ENCODE results near the gene PSMD13.
"Not testable (repeated sequence)": the region's sequence is repeated elsewhere in the genome, so short reads cannot be mapped to it uniquely, and the experiment has no call there.

The PSMD13 gene

DNA sequence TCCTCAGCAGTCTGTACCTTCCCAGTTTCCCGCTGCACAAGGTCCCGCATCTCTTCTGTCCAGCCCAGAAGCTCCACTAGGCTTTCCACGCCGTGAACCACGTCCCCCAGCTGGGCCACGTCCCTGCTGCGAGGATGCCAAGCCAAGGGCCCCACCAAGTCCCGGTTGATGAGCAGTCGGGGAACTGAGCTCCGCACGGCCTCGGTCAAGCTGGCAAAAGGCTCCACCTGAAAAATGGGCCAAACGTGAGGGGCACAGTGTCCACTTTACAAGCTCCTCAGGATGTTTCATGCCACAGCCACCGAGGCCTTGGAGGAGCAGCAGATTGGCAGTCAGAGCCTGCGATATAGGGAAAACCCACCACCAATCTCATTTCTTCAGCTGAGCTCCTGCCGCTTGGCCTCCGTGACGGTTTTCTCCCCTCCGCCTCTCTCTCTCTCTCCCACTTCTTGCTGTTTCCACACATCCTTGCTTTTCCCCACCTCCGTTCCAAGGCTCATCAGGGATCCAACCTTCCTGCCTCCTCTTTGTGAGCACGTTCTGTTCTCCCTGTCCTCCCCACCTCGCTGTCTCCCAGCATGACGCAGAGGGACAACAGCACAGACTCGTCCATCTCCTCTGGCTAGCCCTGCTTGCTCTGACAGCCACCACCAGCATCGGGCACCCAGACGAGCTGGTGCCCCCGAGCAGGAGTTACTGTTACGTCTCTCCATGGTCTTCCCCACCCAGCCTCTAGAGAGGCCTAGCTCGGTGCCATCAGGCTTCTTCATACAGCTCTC is 17.8 kb upstream of the PSMD13 start:
- DNase-seq = no peak

GRCh38 chr11:220641-221215 is 16.0 kb upstream of the PSMD13 start:
- not testable (repeated sequence) for DNase-seq

DNA sequence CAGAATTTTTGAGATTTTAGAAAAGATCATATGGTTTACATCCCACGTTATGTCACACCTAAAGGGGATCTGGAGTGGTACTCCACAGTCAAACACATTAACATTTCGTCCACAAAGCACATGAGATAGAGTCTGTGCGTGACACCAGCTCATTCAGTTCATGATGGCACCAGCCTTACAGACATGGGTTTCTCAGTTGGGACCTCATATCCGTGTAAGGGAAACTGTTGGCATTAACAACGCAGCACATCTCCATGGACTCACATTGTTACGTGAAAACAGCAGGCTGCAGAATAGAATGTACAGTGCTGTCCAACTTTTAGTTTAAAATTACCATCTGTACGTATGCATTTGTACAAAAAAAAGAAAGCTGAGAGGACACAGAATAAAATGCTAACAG is 15.2 kb upstream of the PSMD13 start:
- DNase-seq = no peak

DNA sequence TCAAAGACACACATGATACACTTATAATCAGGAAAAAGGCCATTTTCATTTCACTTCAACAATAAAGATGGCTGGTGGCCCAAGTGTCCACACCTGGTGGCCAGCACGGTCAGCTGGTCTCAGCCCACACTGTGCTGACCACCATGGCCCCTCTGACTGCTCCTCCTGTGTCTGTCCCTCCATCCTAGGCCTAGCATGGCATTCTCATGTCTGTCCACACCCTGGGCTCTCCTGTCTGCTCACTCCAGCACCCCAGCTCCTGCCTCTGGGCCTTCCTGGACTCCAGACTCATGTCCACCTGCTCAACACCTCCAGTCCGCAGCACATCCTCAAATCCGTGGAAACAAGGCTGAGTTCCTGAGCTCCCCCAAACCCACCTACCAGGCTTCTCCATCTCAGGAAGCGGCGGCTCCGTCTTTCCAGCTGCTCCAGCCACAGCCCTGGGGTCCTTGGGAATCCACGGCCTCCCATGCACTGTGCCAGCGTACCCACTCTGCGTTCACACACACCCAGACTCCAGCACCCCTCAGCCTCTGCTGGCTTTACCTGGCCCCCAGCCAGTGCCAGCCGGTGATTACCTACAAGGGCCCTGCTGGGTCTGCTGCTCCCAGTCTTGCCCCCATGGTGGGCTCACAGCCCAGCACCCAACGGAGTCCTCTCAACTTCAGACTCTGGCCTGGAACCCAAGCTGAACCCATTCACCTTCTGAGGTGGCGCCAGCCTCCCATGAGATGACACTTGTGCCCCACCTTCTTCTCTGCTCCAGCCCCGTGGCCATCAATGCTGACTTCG is 14.6 kb upstream of the PSMD13 start:
- DNase-seq = no peak

GRCh38 chr11:223026-223789 is 13.6 kb upstream of the PSMD13 start:
- DNase-seq = no peak

DNA sequence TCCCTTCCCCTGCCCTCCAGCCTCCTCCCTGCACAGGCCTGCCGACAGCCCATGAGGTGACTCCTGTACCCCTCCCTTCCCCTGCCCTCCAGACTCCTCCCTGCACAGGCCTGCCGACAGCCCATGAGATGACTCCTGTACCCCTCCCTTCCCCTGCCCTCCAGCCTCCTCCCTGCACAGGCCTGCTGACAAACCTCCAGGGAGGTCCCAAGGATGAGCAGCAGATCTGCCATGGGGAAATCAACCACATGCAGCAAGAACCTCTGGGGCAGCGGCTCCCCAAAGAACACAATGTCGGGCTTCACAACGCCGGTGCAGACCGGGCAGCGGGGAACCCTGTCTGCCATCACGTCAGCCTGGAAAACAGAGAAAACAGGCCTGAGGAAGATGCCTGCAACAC is 12.9 kb upstream of the PSMD13 start:
- DNase-seq = no peak

DNA sequence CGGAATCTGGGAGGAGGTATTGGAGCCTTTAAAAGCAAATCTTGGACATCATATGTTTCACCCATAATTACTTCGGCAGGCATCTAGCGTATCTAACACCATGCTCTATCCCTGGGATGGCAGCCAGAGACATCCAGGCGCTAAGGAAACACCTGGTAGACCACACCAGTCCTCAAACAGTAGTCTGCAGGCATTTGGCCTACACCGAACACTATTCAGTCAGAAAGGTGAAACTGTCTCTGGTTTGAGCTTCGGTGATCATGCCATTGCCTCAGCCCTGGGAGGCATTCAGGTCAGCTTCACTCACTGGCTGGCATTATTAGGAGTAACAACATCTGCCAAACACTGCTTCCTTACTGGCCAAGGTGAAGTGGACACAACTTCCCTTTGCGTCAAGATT is 12.4 kb upstream of the PSMD13 start:
- DNase-seq = no peak

- DNase-seq = no peak
Observed at GRCh38 chr11:225734-226453, 10.9 kb upstream of the PSMD13 start.

- DNase-seq = no peak
Observed at GRCh38 chr11:227824-228379, 8.9 kb upstream of the PSMD13 start.

GRCh38 chr11:230431-230830 is 6.3 kb upstream of the PSMD13 start:
- DNase-seq = no peak

DNA sequence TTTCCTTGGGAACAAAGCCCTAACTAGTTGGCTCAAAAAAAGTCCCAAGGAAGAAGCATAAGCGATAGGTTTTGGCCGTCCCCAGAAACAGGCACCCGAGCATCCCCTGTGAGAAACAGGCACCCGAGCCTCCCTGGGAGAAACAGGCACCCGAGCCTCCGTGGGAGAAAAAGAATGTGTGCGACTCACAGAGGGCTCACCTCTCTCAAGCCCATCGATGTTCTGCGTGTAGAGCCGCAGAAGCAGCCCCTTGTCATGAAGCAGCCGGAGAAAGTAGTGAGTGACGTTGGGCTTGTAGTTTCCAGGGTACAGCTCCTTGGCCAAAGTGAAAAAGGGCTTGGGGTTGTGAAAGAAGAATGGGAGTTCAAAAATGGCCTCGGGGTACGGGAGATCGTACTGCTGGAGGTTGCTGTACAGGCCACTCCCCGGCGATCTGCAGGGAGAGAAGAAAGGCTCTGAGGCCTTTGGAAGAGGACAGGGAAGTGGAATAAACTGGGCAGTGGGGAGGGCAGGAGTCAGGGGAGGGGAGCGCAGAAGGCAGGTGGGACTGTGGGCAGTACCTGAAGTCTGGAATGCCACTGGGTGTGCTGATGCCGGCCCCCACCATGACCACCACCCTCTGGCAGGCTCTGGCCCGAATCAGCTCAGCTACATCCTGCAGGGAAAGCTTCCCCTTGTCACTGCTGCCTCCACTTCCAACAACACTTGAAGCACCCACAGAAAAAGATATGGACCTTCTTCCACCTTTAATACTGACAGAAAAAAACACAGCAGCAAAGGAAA is 3.8 kb upstream of the PSMD13 start:
- no peak for DNase-seq

DNA sequence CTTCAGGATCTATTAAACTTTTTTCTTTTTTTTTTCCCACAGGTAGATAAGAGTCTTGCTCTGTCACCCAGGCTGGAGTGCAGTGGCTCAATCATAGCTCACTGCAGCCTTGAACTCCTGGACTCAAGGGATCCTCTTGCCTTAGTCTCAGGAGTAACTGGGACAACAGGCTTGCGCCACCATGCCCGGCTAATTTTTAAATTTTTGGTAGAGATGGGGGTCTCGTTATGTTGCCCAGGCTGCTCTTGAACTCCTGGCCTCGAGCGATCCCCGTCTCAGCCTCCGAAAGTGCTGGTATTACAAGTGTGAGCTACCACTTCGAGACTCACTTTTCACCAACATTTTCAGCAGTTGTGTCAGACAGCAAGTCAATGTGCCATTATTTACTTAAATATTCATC is 1.6 kb upstream of the PSMD13 start:
- no peak for DNase-seq

DNA sequence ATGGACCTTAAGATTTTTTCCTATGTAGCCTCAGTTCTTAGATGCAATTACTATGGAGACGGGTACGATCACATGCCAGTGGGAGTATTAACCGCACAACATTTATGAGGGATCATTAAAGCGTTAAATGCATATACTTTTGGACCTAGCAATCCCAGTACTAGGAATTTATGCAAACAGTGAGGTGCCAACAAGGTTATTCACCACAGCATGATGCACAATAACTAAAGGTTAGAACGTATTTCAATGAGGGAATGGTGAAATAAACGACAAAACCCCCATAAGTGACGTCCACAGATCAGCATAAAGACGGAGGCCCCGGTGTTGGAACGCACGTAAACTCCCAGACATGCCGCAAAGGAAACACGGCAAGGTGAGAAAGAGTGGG is 1.2 kb upstream of the PSMD13 start:
- no peak for DNase-seq

DNA sequence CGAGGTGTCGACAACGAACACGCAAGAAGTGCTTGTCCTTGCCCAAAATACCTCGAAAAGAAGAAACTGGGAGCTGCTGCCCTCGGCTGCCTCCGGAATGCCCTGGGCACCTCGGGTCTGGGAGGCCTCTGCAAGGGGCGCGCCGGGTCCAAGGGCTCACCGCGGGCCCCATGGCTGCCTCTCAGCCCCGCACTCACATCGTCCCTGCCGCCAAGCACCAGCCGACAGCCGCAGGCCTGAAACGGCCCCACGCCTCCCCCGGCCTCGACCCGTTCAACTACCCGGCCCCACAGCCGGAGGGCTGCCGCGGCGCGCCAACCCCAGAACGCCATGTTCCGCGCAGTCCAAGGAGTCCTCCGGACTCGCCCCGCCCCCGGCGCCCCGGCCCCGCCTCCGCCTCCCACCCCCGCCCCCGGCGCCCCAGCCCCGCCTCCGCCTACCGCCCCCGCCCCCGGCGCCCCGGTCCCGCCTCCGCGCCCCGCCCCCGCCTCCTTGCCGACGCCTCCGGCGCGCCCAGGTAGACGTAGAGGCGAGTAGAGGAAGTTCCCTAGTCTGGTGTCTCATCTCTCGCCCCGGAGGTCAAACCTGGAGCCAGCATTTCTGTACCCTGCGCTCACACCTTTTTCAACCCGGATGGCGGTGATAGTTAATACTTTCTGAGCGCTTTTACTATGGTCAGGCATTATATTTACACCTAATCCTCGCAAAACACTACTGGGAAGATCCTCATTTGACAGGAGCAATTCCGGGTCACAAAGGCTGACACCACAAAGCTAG is 591 bp upstream of the PSMD13 start, which contains the start of gene SIRT3:
Gene SIRT3 (minus strand): TSS at position 346 of the 777 bp plus-strand sequence. CDS start 14 bp downstream, at position 332.
- peak; percentile 93 for DNase-seq

DNA sequence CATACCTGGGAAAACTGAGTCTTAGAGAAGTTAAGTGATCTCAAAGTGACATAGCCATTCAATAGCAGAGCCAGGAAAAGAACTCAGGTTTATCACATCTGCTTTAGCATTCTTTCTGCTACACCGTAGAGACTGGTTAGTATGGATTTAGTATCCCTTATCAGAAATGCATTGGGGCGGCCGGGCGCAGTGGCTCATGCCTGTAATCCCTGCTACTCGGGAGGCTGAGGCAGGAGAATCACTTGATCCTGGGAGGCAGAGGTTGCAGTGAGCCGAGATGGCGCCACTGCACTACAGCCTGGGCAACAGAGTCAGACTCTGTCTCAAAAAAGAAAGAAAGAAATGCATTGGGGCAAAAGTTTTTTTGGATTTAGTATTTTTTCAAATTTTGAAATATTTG is 1.6 kb downstream of the PSMD13 start:
- DNase-seq = not testable (repeated sequence)

- DNase-seq = no peak
Observed at GRCh38 chr11:240315-240714, 3.5 kb downstream of the PSMD13 start.

DNA sequence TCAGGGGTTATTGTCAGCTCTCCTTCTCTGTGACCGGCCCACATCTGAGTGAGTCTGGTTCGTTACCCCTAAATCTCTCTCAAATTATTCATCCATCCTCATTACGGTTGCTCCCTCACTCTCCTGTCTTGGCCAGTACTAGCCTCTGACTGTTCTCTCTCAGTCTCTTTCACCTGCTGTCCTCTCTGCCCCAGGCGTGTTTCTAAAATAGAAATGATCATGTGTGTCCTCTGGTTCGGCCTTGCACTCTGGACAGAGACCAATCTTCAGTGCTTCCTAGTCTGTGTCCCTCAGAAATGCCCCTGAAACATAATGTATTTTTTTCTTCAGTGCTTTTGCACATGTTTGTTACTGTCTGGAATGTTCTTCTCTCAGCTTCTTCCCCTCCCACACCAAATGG is 4.9 kb downstream of the PSMD13 start:
- no peak for DNase-seq

DNA sequence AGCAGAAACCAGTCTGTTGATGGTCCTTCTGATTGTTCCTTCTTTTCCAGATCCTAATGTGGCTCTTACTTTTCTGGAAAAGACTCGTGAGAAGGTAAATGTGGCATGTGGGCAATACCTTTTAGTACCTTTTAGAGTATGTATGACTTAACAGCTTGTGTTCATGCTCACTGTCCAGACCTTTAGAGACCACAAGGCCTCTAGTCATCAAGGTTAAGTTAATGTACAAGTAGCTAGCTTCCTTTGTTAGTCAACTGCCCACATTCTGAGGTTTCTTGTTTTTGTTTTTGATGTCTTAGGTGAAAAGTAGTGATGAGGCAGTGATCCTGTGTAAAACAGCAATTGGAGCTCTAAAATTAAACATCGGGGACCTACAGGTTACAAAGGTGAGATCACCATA is 7.6 kb downstream of the PSMD13 start:
- DNase-seq = no peak

- DNase-seq = no peak
Observed at GRCh38 chr11:249062-249461, 12.3 kb downstream of the PSMD13 start.

- DNase-seq = no peak
Observed at GRCh38 chr11:250274-250673, 13.5 kb downstream of the PSMD13 start.

Data from femur (tissue), 1 donor.